GM18909 (cell line): ENCODE results near the gene UBE3B.
"Not testable (repeated sequence)": the region's sequence is repeated elsewhere in the genome, so short reads cannot be mapped to it uniquely, and the experiment has no call there.

ENCODE experiments used
- ATAC-seq: cut with Tn5 transposase; IDR thresholded peaks from one replicate; pipeline ENCODE4 v1.9.1; 2021; ENCODE audit warnings: mild to moderate bottlenecking; ENCODE audit not compliant: unreplicated experiment, poor library complexity

The UBE3B gene

DNA sequence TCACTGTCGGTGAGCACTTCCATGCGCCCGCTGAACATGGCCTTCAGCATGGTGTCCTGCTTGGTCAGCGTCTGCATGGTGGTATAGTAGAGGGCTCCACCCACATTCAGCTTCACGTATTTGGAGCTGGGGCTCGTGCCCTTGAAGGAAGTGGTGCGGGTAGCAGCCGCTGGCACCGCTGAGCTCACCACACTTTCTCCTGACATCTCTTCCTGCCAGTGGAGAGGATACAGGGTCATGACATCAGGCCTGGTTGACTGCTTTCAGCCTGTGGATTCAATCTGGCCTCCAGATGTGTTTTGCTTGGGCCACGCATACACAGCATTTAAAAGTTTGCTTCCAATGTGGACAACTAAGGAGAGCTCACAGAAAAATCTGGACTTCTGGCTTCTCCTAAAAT, 7.9 kb upstream of the UBE3B start:
- ATAC-seq, result no peak

GRCh38 chr12:109473006-109473405, 4.4 kb upstream of the UBE3B start:
- no peak for ATAC-seq

- ATAC-seq, result not testable (repeated sequence)
Measured at GRCh38 chr12:109473526-109474270, 3.7 kb upstream of the UBE3B start.

GRCh38 chr12:109475121-109475520, 2.3 kb upstream of the UBE3B start:
- ATAC-seq, result no peak

DNA sequence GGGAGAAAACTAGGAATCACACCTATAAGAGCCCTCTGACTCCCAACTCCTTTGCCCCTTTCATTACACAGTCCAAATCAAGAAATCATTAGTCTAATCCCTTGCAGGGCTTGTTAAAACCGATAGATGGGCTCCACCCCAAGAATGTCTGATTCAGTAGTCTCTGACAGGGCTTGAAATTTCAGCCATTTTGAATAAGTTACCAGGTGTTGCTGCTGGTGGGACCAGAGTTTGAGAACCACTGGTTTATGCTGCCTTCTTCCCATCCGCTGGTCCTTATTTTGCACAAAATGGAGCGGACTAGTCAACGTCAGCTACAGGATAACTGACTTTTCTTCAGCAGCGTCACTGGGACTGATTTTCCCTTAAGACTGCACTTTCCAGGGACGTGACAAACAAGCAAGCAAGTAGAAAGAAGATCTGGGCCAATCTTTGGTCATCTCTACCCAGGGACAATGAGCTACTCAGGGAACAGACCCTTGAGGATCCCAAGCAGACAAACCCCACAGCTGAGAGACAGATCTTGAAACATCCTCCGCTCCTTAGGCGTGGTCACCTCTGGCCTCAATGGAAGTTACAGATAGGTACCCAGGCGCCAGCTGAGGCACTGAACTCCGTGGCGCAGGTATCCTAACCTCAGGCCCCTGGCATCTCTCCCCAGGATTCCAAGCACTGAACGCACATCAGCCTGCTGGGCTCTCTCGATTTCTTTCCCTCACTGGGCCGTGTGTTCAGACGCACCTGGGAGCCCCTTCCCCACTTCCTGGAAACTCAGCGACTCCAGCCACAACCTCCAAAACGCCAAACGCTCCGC, 1.2 kb upstream of the UBE3B start:
- no peak for ATAC-seq

- ATAC-seq, result no peak
Measured at GRCh38 chr12:109476807-109477184, 638 bp upstream of the UBE3B start.

GRCh38 chr12:109477963-109478315, 505 bp downstream of the UBE3B start:
- ATAC-seq, result no peak

GRCh38 chr12:109479761-109480160, 2.3 kb downstream of the UBE3B start:
- no peak for ATAC-seq

GRCh38 chr12:109480356-109480755, 2.9 kb downstream of the UBE3B start:
- ATAC-seq, result no peak

DNA sequence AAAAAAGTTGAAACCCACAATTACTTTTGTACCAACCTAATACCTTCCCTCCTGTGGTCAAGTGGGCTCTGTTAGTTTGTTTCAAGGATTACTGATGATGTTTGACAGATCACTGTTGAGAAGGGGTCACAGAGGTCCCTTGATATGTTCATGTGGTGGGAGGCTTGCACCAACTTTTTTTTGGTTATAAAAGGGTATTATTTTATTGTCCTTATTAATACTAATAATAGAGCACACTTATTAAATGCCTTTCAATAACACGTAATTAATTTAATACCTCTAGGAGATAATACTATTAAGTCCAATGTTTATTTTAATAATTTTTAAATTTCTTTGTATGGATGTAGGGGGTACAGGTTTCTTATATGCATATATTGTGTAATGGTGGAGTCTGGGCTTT, 4.4 kb downstream of the UBE3B start:
- ATAC-seq, result no peak

DNA sequence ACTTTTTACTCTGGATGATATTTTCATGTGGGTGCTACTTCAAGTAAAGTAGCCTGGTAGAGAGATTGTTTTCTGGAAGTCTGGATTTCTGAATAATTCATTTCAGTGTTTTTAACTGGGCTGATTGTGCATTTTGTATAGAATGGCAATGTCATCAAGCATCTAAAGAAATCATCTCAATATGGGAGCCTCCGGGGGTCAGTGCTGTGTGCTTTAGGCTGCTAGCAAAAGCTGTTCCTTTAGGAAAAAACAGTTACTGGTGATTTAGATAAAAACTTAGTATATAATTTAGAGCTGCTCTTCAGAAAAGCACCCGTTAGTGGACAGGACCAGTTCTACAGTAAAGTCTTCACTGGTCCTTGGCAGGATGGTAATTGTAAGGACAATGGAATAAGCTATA, 5.1 kb downstream of the UBE3B start:
- no peak for ATAC-seq

DNA sequence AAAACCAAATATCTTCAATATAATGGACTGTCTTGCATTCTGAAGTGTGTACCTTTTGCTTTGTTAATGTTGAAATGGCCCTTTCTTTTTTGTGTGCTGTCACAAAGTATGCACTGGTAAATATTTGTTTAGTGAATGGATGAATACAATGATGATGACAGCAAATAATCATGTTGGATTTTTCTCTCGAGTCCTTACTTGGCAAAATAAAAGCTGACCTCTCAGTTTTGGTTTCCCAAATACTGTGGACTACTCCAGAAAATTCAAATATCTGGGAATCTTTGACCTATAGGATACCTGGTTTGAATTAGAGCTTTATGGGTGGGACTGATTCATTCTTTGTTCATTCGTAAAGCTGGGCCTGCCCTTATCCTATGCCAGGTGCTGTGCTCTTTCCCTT, 5.5 kb downstream of the UBE3B start:
- ATAC-seq, result no peak

- ATAC-seq, result no peak
Measured at GRCh38 chr12:109483346-109483745, 5.9 kb downstream of the UBE3B start.

DNA sequence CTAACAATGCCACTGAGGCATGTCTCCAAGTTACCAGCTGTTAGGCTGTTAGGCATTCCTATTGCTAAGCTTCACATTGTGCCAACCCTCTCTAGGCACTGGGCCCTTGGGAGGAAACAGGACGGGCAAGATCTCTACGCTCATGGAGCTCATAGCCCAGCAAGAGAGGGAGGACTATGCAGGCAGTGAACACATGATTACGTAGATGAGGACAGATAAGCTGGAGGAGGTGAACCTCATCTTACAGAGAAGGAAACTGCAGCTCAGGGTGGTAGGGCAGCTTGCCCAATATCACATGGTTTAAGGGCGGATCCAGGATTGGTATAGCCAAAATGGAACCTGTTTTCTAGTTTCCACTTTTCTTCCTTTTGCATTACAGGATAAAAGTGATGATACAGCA, 7.8 kb downstream of the UBE3B start:
- ATAC-seq, result no peak

- no peak for ATAC-seq
Measured at GRCh38 chr12:109487181-109488050, 10.0 kb downstream of the UBE3B start.

GRCh38 chr12:109488051-109488665, 10.7 kb downstream of the UBE3B start:
- ATAC-seq, result no peak

DNA sequence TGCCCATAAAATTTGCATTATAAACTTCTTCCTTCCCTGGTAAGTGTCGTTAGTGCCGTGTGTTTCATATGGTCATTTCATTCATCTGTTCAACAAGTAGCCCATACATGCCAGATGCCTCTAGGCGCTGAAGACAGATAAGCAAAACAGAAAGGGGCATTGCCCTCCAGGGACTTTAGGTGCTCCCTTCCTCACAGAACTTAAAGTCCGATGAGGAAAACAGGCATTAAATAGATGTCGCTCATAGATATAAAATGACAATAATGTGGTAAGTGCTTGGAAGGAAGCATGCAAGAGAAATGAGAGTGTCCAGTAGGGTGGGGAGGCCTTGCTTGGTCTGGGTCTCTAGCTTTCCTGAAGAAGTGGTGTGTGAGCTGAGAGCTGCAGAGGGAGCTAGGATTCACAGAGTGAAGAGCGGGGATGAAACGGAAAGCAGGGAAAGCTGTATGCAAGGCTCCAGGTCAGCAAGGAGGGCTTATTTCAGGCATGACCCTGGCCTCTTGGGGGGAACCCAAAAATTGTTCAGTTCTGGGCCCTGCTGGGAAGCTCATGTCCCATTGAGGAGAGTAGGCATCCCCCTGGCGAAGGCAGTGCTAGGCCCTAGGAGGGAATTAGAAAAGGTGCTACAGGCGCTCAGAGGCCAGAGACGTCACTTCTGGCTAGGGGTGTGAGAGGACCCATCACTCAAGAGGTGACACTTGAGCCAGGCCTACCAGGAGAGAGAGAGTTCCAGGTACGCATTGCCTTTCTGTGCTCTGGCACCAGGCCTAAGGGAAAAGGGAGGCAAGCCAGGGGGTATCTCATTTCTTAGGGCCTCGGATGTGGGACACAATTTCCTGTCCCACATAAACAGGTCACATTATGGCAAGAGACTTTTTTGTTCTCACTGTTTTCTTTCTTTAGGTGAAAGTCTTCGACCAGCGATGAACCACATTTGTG, 11.9 kb downstream of the UBE3B start:
- no peak for ATAC-seq

DNA sequence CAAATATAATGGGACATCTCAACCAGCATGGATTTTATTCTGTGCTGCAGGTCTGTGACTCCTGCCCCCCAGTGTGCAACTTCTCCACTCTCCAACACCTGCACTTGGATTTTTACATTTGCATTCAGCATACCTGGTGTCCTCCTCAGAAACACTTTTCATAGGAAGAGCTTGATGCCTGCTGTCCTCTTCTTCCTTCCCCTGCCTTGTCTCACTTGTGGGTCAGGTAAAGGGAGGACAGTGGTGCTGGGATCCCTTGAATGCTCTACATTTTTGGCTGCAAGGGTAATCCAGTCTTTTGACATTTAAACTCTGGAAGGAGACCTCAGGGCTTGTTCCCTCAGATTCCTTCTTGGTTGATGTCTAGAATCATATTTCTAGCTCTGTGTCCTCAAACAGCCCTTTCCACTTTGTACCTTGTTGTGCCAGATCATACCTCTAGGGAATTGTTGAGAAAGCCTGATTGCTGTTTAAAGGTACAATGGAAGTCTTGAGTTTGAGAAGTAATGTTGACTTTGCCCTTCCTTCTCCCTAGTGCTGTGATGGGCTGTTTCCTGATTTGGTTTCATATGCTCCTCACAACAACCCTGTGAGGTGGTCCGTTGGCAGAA, 12.6 kb downstream of the UBE3B start:
- no peak for ATAC-seq

DNA sequence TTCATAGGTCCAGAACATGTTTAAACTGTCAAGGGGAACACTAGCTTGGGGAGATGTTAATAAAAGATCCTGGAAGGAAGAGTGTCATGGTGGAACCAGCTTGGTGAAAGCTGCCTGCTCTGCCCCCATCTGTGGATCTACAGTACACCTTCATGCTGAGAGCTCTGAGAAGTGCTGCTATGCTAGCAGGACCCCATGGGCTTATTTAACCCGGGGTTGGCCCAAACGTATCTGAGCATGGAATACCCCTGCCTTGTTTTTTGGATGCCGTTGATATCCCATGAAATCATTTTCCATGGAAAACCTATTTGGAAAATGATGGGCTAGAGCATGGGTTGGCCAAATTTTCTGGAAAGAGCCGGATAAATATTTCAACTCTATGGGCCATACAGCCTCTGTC, 14.2 kb downstream of the UBE3B start:
- ATAC-seq, result no peak
